ENCODE measurements around the gene PKN3. TPM values are rescaled to one million over a fixed set of nuclear protein-coding genes. Genes with fewer than 3 reads are reported as not detected.
A peak's percentile ranks its signal among the peaks of the same experiment; 100 is the strongest.

PKN3 gene
- total and polyA plus RNA-seq, 2 of the 13 experiments (the other 11 are each of a cell fraction or from before 2014, with no cell fraction given) = 10.5 to 13.2 TPM

GRCh38 chr9:128656416-128657343 lies 45.6 kb upstream of the PKN3 start, which contains the start of gene DYNC2I2 (continued):
- TF ChIP-seq, protein P1, sequence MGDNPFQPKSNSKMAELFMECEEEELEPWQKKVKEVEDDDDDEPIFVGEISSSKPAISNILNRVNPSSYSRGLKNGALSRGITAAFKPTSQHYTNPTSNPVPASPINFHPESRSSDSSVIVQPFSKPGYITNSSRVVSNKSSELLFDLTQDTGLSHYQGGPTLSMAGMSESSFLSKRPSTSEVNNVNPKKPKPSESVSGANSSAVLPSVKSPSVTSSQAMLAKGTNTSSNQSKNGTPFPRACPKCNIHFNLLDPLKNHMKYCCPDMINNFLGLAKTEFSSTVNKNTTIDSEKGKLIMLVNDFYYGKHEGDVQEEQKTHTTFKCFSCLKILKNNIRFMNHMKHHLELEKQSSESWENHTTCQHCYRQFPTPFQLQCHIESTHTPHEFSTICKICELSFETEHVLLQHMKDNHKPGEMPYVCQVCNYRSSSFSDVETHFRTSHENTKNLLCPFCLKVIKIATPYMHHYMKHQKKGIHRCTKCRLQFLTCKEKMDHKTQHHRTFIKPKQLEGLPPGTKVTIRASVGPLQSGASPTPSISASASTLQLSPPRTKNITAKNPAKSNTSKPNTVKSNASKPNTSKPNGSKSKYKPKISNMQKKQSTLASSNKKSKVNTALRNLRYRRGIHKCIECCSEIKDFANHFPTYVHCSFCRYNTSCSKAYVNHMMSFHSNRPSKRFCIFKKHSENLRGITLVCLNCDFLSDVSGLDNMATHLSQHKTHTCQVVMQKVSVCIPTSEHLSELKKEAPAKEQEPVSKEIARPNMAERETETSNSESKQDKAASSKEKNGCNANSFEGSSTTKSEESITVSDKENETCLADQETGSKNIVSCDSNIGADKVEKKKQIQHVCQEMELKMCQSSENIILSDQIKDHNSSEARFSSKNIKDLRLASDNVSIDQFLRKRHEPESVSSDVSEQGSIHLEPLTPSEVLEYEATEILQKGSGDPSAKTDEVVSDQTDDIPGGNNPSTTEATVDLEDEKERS (CRISPR knock-in tag; IDR thresholded peaks at IDR 0.05) = peak; percentile 85
- TF ChIP-seq, protein P2, sequence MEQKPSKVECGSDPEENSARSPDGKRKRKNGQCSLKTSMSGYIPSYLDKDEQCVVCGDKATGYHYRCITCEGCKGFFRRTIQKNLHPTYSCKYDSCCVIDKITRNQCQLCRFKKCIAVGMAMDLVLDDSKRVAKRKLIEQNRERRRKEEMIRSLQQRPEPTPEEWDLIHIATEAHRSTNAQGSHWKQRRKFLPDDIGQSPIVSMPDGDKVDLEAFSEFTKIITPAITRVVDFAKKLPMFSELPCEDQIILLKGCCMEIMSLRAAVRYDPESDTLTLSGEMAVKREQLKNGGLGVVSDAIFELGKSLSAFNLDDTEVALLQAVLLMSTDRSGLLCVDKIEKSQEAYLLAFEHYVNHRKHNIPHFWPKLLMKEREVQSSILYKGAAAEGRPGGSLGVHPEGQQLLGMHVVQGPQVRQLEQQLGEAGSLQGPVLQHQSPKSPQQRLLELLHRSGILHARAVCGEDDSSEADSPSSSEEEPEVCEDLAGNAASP (CRISPR knock-in tag; IDR thresholded peaks at IDR 0.05; ENCODE audit: borderline replicate concordance) = no peak
- TF ChIP-seq GFI1 (CRISPR knock-in tag; IDR thresholded peaks at IDR 0.05; ENCODE audit: borderline replicate concordance) (peak; percentile 72; the same call in 1 of the 2 replicates), ELF4 (CRISPR knock-in tag; IDR thresholded peaks at IDR 0.05; ENCODE audit: borderline replicate concordance) (peak; percentile 89), ZNF253 (CRISPR knock-in tag; IDR thresholded peaks at IDR 0.05; ENCODE audit: borderline replicate concordance) (no peak), AHR (CRISPR knock-in tag; IDR thresholded peaks at IDR 0.05) (peak; percentile 58; the same call in 1 of the 2 replicates), REXO4 (CRISPR knock-in tag; IDR thresholded peaks at IDR 0.05; ENCODE audit: borderline replicate concordance) (no peak), ARNT (IDR thresholded peaks at IDR 0.05) (no peak), NFE2L2 (IDR thresholded peaks at IDR 0.05; ENCODE audit: low read length) (no peak)
- TF ChIP-seq, protein P3, sequence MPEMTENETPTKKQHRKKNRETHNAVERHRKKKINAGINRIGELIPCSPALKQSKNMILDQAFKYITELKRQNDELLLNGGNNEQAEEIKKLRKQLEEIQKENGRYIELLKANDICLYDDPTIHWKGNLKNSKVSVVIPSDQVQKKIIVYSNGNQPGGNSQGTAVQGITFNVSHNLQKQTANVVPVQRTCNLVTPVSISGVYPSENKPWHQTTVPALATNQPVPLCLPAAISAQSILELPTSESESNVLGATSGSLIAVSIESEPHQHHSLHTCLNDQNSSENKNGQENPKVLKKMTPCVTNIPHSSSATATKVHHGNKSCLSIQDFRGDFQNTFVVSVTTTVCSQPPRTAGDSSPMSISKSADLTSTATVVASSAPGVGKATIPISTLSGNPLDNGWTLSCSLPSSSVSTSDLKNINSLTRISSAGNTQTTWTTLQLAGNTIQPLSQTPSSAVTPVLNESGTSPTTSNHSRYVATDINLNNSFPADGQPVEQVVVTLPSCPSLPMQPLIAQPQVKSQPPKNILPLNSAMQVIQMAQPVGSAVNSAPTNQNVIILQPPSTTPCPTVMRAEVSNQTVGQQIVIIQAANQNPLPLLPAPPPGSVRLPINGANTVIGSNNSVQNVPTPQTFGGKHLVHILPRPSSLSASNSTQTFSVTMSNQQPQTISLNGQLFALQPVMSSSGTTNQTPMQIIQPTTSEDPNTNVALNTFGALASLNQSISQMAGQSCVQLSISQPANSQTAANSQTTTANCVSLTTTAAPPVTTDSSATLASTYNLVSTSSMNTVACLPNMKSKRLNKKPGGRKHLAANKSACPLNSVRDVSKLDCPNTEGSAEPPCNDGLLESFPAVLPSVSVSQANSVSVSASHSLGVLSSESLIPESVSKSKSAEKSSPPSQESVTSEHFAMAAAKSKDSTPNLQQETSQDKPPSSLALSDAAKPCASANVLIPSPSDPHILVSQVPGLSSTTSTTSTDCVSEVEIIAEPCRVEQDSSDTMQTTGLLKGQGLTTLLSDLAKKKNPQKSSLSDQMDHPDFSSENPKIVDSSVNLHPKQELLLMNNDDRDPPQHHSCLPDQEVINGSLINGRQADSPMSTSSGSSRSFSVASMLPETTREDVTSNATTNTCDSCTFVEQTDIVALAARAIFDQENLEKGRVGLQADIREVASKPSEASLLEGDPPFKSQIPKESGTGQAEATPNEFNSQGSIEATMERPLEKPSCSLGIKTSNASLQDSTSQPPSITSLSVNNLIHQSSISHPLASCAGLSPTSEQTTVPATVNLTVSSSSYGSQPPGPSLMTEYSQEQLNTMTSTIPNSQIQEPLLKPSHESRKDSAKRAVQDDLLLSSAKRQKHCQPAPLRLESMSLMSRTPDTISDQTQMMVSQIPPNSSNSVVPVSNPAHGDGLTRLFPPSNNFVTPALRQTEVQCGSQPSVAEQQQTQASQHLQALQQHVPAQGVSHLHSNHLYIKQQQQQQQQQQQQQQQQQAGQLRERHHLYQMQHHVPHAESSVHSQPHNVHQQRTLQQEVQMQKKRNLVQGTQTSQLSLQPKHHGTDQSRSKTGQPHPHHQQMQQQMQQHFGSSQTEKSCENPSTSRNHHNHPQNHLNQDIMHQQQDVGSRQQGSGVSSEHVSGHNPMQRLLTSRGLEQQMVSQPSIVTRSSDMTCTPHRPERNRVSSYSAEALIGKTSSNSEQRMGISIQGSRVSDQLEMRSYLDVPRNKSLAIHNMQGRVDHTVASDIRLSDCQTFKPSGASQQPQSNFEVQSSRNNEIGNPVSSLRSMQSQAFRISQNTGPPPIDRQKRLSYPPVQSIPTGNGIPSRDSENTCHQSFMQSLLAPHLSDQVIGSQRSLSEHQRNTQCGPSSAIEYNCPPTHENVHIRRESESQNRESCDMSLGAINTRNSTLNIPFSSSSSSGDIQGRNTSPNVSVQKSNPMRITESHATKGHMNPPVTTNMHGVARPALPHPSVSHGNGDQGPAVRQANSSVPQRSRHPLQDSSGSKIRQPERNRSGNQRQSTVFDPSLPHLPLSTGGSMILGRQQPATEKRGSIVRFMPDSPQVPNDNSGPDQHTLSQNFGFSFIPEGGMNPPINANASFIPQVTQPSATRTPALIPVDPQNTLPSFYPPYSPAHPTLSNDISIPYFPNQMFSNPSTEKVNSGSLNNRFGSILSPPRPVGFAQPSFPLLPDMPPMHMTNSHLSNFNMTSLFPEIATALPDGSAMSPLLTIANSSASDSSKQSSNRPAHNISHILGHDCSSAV (CRISPR knock-in tag; IDR thresholded peaks at IDR 0.05; ENCODE audit: borderline replicate concordance) = no peak
- TF ChIP-seq, protein P4, sequence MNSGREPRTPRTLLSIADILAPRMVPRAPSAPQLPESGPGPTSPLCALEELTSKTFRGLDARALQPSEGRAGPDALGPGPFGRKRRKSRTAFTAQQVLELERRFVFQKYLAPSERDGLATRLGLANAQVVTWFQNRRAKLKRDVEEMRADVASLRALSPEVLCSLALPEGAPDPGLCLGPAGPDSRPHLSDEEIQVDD (CRISPR knock-in tag; IDR thresholded peaks at IDR 0.05; ENCODE audit: borderline replicate concordance) = no peak
- TF ChIP-seq, protein P5, sequence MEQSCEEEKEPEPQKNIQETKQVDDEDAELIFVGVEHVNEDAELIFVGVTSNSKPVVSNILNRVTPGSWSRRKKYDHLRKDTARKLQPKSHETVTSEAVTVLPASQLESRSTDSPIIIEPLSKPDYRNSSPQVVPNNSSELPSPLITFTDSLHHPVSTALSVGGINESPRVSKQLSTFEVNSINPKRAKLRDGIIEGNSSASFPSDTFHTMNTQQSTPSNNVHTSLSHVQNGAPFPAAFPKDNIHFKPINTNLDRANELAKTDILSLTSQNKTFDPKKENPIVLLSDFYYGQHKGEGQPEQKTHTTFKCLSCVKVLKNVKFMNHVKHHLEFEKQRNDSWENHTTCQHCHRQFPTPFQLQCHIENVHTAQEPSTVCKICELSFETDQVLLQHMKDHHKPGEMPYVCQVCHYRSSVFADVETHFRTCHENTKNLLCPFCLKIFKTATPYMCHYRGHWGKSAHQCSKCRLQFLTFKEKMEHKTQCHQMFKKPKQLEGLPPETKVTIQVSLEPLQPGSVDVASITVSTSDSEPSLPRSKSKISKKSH (CRISPR knock-in tag; IDR thresholded peaks at IDR 0.05; ENCODE audit: borderline replicate concordance) = peak; percentile 59; the same call in 1 of the 2 replicates
